NCI-H510A treated with DMSO at 0.1 percent for 48 hours (cell line): ENCODE data around the gene TMEM247.

ENCODE experiments used
- DNase-seq: peaks from one replicate; lab custom pipeline; 2025; lab: John Stamatoyannopoulos, UW

The TMEM247 gene

GRCh38 chr2:46479265-46479664 lies at the start of gene TMEM247:
Gene TMEM247 (plus strand): TSS chr2:46479565.
- no peak for DNase-seq

- DNase-seq = no peak
These were observed 49.0 kb upstream of the TMEM247 start for GRCh38 chr2:46430413-46430812.

- no peak for DNase-seq
These were observed 48.4 kb upstream of the TMEM247 start for GRCh38 chr2:46430992-46431391.

- no peak for DNase-seq
These were observed 47.7 kb upstream of the TMEM247 start for GRCh38 chr2:46431481-46432235.

- no peak for DNase-seq
These were observed 44.5 kb upstream of the TMEM247 start for GRCh38 chr2:46434851-46435273.

- no peak for DNase-seq
These were observed 44.0 kb upstream of the TMEM247 start for GRCh38 chr2:46435353-46435752.

- no peak for DNase-seq
These were observed 43.5 kb upstream of the TMEM247 start for GRCh38 chr2:46435796-46436360.

- no peak for DNase-seq
These were observed 42.6 kb upstream of the TMEM247 start for GRCh38 chr2:46436800-46437199.

GRCh38 chr2:46438102-46438501 lies 41.3 kb upstream of the TMEM247 start:
- no peak for DNase-seq

GRCh38 chr2:46438794-46439193 lies 40.6 kb upstream of the TMEM247 start:
- DNase-seq = no peak

- no peak for DNase-seq
These were observed 39.8 kb upstream of the TMEM247 start for GRCh38 chr2:46439582-46439981.

- no peak for DNase-seq
These were observed 37.3 kb upstream of the TMEM247 start for GRCh38 chr2:46441838-46442712.

- no peak for DNase-seq
These were observed 34.6 kb upstream of the TMEM247 start for GRCh38 chr2:46444732-46445131.

- no peak for DNase-seq
These were observed 33.8 kb upstream of the TMEM247 start for GRCh38 chr2:46445556-46445955.

GRCh38 chr2:46446871-46447568 lies 32.3 kb upstream of the TMEM247 start:
- DNase-seq = no peak

- no peak for DNase-seq
These were observed 31.7 kb upstream of the TMEM247 start for GRCh38 chr2:46447649-46448048.

- no peak for DNase-seq
These were observed 31.3 kb upstream of the TMEM247 start for GRCh38 chr2:46448111-46448510.

GRCh38 chr2:46448641-46449040 lies 30.7 kb upstream of the TMEM247 start:
- DNase-seq = no peak

GRCh38 chr2:46449700-46450099 lies 29.7 kb upstream of the TMEM247 start:
- no peak for DNase-seq

GRCh38 chr2:46451131-46451711 lies 28.1 kb upstream of the TMEM247 start:
- no peak for DNase-seq

GRCh38 chr2:46456789-46457188 lies 22.6 kb upstream of the TMEM247 start:
- DNase-seq = no peak
